T-helper 9 cell (primary cell): ENCODE measurements around the gene ANXA8.

ENCODE experiments used
- DNase-seq: peaks from one replicate; pipeline ENCODE4 v3.0.0-alpha.2; 2020

Gene ANXA8

DNA sequence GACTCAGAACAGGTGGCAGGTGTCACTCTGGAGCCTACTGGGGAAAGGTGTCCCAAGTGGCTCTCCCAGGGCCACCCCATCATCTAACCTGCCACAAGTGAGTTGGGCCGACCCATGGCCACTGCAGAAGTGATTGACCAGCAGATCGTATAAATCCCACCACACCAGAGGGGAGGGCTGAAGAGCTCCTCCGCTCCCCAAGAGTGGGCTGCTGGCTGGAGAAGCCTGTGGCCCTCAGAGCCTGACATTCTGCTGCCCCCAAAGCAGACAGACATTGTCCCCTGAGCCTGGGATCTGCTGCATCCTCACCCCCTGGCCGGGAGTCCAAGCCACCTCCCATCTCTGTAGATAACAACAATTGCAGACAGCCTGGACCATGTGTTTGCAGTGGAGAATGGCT, 36.7 kb downstream of the ANXA8 start:
- DNase-seq = no peak

DNA sequence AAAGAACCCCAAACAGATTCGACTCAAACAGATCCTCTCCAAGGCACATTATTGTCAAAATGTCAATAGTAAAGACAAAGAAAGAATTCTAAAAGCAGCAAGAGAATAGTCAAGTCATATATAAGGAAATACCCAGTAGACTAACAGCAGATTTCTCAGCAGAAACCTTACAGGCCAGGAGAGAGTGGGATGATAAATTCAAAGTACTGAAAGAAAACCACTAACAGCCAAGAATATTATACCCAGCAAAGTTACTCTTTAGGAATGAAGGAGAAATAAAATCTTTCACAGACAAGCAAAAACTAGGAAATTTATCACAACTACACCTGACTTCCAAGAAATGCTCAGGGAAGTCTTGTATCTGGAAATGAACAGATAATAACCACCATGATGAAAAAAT, 38.2 kb downstream of the ANXA8 start:
- no peak for DNase-seq

- no peak for DNase-seq
Observed at GRCh38 chr10:47444047-47444446, 39.9 kb downstream of the ANXA8 start.

GRCh38 chr10:47443145-47443544, 40.8 kb downstream of the ANXA8 start:
- no peak for DNase-seq

DNA sequence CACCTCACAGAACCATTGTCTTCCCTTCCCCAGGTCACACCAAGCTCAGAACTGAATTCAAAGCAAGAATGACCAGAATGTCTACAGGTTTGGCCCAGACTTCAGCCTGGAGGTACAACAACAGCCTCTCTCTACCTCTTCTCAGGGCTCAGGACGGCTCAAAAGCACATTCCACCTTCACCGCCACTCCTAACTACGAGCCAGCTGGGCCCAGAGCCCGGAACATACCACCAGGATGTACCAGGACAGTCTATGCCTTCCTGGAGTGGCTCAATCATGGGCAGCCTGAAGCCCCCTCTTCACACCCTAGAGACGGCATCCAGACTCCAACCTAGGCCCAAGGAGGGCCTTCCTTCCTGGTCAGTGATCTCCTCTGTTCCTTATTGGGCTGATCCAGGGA, 41.6 kb downstream of the ANXA8 start:
- DNase-seq = no peak

GRCh38 chr10:47441938-47442337, 42.0 kb downstream of the ANXA8 start:
- no peak for DNase-seq

GRCh38 chr10:47440207-47440606, 43.7 kb downstream of the ANXA8 start:
- no peak for DNase-seq

DNA sequence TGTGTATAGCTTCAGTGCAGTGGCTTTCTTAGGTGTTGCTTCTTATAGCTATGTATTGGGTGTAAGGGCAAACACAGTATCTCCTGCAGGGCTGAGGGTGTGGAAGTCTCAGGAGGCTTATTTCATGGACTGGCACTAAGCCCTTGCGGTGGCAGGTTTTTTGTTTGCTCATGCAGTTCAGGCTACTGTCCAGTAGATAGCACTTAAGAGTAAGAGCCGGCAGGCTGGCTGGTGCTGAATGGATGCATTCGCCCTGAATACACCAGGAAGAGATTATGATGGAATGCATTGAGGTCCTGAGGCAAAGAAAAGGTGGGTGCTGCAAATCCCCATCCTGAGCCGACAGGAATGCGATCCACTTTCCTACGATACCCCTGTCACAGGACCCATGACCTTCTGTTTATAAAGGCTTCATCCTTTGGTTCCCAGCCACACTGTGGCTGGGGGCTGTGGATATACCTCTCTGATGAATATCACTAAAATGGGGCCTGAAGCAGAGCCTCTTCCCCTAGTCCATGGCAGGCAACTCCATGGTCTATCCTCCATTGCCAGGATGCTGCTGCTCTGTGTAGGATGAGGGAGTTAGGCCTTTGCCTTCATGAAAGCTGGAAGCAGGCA, 44.9 kb downstream of the ANXA8 start:
- DNase-seq = no peak

GRCh38 chr10:47435081-47435480, 48.8 kb downstream of the ANXA8 start:
- no peak for DNase-seq

- DNase-seq = no peak
Observed at GRCh38 chr10:47425813-47426419, 58.0 kb downstream of the ANXA8 start.

- DNase-seq = no peak
Observed at GRCh38 chr10:47424231-47424630, 59.7 kb downstream of the ANXA8 start.

DNA sequence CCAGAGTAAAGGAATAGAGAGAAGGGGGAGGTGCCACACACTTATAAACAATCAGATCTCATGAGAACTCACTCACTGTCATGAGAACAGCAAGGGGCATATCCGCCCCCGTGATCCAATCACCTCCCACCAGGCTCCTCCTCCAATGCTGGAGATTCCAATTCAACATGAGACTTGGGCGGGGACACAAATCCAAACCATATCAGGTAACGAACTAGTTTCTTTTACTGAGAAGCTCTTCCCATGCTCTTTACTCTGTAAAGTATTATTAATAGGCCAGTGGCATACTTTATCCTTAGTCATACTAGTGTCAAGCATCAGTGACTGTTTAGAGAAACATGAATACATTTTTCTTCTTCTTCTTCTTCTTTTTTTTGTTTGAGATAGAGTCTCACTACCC, 60.4 kb downstream of the ANXA8 start:
- no peak for DNase-seq

DNA sequence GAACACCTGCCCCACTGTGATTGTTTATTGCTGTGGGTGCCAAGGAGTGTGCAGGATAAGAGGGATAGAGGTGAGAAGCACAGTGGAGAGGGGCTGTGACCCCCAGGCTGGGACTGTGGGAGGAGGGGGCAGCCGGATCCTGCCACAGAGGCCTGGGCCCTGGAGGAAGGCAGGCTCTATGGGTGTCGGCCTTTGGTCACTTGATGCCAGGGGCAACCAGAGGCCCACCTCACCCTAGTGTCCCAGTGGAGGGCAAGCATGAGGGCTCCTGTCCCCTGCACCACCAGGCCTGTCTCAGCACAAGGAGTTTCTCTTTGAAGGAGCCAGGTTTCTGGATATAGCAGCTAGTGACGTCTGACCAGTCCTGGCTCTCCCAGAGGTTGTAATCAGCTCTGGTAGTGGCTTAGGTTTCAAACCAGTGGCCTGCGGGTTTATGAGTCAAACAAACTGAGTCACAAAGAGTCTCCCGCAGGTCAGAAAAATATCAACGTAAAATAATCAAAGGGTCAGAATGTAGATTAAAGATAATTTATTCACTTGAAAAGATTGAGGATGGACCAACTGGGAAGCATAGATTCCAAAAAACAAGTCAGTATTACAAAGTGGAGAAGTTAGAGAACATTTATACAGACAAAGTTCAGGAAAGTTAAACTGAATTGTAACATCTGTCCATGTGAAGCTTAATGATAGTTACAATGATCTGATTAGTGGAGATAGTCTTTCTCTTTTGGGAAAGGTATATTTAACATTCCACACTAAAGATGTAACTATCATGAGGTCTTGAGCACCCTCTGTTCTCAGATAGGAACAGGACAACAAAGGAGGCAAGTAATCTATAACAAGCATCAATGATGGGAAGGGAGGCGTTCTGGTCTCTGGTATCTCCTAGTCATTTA, 62.6 kb downstream of the ANXA8 start:
- no peak for DNase-seq

- DNase-seq = no peak
Observed at GRCh38 chr10:47420305-47421056, 63.4 kb downstream of the ANXA8 start.

GRCh38 chr10:47419421-47419820, 64.5 kb downstream of the ANXA8 start:
- DNase-seq = no peak

GRCh38 chr10:47418966-47419365, 64.9 kb downstream of the ANXA8 start:
- no peak for DNase-seq

GRCh38 chr10:47418321-47418720, 65.6 kb downstream of the ANXA8 start:
- no peak for DNase-seq
